NCI-H345 treated with DMSO at 0.1 percent for 48 hours (cell line): ENCODE results near the gene SH3BP5.
A peak's percentile ranks its signal among the peaks of the same experiment; 100 is the strongest.

Experiments
- DNase-seq: peaks from one replicate; lab custom pipeline; 2025; ENCODE audit not compliant: unreplicated experiment; lab: John Stamatoyannopoulos, UW

SH3BP5 gene

DNA sequence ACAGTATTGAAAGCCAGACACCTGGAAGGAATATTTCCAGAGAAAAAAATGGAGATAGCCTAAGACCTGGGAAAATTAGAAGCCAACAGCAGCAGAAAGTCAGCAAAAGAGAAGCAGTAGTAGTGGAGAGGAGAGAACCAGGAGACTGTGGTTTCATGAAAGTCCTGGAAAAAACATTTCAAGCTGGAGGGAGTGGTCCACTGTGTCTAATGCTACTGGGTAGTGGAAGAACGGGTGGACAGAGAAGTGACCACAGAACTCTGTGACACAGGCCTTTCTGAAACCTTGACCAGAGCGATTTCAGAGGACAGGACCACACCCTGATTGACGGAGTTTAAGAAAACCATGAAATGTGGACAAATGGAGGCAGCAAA is 15.3 kb upstream of the SH3BP5 start:
- DNase-seq, result no peak

DNA sequence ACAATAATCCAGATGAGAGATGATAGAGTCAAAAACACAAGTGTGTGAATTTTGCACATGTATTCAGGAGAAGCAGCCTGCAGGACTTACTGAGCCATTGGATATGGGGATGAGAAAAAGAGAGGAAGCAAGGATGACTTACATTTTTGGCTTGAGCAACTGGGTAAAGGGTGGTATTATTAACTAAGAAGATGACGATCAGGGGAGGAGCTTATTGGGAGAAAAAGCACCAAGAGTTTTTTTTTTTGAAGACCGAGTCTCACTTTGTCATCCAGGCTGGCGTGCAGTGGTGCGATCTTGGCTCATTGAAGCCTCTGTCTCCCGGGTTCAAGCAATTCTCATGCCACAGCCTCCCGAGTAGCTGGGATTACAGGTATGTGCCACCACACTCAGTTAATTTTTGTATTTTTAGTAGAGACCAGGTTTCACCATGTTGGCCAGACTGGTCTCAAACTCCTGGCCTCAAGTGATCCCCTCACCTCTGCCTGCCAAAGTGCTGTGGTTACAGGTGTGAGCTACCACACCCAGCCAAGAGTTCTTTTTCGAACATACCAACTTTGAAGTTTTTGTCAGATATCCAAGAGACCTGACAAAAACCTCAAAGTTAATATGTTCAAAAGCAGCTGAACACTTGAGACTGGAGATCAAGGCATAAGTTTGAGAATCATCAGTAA is 14.8 kb upstream of the SH3BP5 start:
- no peak for DNase-seq

DNA sequence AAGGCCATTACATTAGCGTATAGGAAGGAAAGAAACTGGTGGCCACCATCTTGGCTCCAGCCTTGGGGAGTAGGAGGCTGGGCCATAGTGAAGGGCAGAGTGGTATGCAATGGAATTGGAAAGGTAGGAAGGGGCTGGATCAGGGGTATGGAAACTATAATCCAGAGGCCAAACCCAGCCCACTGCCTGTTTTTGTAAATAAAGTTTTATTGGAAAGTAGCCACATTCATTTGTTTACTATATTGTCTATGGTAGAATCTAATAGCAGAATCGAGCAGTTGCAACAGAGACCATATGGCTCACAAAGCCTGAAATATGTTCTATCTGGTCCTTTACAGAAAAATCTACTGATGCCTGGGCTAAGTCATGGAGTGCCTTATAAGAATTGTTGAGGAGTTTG is 14.1 kb upstream of the SH3BP5 start:
- no peak for DNase-seq

DNA sequence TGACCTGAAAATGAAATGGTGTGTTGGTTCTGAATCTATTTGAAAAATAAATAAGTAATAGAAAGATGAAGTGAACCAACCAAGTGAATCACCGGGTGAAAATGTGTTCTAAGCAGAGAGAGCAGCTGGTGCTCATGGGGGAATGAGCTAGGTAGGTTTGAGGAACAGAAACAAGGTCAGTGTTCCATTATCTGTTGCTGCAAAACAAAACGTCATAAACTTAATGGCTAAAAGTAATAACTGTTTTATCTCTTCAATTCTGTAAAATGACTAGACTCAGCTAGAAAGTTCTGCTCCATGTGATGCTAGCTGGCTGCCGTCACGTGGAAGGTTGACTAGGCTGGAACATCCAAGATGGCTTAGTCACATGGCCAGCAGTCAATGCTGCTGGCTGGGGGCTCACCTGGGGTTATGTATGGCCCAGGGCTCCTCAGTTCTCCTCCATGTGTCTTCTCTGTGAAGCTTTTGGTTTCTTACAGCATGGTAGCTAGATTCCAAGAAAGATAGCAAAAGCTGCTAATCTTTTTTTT is 13.3 kb upstream of the SH3BP5 start:
- no peak for DNase-seq

DNA sequence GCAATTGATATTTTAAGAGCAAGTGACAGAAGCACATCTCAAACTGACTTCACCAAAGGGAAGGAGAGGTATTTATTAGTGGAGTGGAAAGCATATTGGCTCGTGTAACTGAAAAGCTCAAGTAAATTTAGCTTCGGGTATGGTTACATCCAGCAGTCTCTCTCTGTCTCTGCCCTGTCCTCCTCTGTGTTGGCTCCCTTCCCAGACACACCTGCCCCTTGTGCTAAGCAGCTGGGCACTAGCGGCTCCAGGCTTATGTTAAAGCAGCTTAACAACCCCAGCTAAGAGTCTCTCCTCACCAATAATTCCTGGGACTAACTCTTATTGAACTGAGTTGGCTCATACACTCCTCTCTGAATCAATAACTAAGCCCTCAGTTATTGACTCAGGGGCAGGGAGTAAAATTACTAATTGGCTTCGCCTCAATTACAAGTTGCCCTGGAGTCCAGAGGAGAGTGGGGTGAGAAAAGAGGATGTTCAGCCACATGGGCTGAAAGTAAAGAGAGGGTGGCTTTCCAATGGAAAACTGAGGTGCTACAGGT is 12.8 kb upstream of the SH3BP5 start:
- DNase-seq, result peak; percentile 61

DNA sequence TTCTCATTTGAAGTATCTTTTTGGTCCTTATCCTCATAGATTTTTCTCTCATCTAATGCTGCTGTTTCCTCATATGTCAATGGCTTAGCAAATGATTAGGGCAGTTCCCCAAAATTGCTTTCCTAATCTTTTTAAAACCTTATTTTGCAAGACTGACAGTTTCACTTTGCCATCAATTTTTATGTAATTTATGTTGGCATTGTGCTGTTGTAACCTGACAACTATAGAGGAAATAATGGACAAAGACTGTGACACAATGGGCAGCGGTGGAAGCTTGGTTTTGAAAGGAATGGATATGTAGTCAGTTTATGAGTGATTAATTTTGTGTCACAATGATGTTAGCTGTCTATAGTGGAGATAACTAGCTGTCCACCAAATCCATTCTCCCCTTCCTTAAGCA is 10.6 kb upstream of the SH3BP5 start:
- DNase-seq, result no peak

DNA sequence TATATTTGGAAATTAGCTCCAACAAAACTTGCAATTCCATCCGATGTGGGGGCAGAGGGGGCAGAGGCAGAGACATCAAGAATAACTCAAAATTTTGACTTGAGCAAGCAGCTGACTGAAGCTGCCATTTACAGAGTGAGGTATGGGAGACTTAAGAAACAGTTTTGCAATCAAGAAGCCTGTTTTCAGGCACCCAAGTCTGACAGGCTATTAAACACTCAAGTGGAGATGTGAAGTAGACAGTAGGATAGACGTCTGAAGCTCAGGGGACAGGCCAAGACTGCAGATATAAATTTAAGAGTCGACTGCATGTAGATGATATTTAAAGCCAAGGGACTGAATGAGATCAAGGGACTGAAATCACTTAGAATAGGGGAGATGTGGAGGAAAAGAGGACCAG is 9.9 kb upstream of the SH3BP5 start:
- no peak for DNase-seq

DNA sequence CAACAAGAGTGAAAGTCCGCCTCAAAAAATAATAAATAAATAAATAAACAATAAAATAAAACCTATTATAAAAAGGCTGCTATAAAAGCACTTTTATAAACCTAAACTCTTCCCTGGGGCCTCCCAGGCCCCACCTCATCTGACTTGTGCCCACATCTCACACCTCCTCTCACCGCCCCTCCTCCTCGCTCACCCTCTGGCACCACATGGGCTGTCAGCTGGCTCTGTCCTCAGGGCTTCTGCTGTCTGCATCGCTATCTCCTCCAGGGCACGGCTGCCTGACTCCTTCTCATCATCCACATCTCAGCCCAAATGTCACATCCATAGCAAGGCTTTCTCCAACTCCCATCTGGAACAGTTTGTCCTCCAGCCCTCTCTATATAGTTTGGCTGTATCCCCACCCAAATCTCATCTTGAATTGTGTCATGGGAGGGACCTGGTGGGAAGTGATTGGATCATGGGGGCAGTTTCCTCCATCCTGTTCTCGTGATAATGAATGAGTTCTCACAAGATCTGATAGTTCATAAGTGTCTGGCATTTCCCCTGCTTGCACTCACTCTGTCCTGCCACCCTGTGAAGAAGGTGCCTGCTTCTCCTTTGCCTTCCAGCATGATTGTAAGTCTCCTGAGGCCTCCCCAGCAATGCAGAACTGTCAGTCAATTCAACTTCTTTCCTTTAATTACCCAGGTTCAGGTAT is 8.8 kb upstream of the SH3BP5 start:
- no peak for DNase-seq

DNA sequence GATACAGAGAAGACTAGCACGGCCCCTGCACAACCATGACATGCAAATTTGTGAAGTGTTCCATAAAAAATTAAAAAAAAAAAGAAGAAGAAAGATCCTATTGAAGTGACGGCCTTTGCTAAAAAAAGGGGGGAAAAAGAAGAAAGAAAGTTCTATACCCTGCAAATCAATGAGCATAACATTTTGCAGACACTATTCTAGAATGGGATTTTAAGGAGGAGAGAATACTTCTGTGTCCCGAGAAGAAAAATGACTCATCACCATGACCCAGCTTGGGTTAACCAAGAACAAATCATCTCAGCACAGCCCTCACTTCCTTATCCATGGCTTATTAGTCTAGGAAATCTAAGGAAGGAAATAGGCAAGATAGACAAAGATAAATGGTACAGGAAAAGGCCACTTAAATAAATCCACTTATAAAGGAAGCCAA is 7.4 kb upstream of the SH3BP5 start:
- DNase-seq, result no peak

DNA sequence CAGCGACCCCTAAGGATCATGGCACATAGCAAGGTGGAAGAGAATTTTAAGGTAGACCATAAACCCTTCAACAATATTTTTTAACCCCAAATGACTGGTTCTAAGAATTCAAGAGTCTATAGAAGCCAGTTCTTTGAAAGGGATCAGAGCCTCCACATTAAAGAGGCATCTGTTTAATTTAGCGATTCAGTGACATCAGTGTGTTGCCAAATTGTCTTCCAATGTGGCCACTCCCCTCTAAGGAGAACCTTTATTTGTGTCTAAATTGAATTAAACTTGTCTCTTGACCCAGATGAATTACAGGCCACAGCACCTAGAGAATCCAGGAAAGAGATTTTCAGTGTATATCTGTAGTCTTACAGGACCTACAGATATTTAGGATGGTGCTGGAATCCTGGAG is 6.6 kb upstream of the SH3BP5 start:
- no peak for DNase-seq

DNA sequence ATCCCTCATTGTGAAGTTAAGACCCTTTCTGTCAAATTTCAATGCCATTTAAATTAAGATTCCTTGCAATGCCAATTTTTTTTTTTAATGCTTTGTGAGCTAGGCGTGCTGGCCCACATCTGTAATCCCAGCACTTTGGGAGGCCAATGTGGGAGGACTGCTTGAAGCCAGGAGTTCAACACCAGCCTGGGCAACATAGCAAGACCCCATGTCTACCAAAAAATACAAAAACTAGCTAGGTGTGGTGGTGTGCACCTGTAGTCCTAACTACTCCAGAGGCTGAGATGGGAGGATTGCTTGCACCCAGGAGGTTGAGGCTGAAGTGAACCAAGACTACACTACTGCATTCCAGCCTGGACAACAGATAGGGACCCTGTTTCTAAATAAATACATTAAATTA is 5.6 kb upstream of the SH3BP5 start:
- no peak for DNase-seq

DNA sequence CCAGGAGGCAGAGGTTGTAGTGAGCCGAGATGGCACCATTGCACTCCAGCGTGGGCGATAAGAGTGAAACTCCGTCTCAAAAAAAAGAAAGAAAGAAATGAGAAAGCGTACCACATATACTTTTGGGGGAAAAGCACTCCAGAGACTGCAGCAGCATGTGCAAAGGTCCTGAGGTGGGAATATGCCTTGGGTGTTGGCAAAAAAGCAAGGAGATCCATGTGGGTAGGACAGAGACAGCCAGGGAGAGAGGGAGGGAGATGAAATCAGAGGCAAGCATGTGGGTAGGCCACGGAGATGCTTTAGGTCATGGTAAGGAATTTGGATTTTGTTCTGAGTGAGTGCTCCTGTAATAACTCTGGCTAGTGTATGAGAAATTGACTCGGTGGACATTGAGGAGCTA is 3.7 kb upstream of the SH3BP5 start:
- DNase-seq, result no peak

DNA sequence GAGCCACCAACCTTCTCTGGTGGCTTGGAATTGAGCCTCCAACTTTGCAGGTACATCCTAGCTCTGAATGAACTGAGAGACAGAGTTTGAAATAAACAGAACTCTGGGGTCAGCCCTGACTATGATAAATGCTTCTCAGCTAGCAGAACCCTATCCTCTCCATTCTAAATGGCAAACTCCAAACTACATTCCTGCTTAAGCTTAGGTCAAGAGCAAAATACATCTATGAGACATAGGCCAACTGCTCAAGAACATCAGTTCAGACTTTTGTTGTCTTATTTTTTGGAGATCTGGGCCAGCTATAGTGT is 1.5 kb upstream of the SH3BP5 start:
- no peak for DNase-seq

DNA sequence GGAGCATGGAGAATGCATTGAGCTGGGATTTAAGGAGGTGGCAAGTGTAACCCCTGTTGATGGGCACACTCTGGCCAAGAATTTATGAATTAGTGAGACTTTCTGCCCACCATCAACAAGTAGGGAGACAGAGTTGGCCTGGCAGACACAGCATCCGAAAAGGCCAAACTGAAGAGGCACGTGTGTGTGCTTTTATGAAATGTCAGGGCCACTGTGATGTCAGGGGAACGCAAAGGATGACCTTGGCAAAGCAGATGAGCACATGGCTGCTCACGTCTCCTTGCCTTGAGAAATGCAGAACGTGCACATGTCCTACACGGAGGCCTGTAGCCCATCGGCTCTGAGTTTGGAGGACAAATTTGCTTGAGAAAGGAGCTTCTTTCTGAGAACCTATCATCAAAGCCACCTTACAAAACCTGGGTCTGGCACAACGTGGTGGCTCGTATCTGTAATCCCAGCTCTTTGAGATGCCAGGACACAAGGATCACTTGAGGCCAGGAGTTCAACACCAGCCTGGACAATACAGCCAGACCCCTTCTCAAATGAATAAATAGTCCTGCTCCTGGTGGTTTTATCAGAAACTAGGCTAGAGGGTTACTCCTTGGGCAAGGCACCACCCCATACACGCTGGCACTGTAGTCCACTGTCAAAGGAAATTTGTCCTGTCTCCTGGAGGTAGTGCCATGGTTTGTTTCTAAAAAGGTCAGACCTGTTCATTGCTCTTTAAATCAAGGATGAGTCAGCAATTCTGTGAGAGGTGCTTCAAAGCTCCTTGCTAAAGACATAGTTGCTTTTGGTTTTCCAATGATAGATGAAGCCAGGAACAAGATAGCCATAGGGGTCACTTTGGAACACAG is 941 bp upstream of the SH3BP5 start:
- DNase-seq, result no peak

DNA sequence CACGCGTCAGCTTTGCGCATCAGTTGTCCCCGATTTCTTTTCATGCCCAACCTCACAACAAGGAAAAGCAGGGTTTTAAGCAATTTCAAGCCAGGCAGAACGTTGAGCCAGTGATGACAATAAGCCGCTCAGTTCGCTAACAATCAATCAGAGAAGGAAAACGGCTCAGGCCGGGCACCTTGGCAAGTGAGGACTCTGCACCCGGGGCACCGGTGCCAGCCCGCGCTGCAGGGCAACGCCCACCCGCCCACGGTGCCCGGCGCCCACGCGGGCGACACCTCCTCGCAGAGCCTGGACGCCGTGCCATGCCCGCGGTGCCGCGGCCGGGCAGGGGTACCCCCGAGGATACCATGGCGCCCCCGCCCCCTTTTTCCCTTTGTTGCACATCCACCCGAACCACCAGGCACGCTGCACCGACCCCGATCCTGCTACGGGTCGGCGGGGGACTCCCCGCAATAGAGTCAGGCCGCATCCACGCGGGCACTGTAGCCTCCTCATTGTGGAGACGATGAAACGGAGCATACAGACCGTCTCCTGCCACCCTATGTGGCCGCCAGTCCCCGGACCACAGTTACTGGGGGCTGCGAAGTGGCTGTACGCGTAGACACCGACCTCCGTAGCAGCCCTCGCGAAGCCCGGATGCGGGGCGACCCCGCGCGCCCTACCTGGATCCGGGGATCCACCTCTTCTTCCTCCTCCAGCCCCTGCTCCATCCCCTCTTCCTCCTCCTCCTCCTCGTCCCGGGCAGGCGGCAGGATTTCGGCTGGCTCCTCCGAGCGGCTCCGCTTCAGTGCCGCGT is 581 bp downstream of the SH3BP5 start:
- DNase-seq, result peak; percentile 9

DNA sequence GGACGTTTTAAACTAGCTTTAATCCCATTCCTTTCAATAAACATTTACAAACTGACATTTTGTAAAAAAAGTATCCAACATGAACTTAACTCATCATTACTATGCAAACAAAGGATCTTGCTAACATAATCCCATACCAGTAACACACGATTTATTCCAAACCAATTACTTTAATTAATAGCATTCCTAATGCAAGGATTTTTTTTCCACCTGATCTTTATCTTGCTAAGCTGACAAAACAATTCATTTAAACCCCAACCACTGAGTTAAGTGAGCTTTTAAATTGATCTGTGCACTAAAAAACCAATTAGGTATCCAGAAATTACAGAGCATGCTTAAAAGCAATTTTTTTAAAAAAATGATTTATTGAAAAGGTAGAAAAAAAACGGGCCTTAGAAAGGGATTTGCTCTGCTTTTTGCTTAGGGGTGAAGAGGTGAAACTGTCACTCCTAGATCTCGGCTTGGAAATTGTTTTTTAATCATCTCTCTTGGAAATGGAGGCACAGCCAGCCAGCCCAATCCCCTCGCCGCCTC is 1.2 kb downstream of the SH3BP5 start:
- DNase-seq, result no peak

DNA sequence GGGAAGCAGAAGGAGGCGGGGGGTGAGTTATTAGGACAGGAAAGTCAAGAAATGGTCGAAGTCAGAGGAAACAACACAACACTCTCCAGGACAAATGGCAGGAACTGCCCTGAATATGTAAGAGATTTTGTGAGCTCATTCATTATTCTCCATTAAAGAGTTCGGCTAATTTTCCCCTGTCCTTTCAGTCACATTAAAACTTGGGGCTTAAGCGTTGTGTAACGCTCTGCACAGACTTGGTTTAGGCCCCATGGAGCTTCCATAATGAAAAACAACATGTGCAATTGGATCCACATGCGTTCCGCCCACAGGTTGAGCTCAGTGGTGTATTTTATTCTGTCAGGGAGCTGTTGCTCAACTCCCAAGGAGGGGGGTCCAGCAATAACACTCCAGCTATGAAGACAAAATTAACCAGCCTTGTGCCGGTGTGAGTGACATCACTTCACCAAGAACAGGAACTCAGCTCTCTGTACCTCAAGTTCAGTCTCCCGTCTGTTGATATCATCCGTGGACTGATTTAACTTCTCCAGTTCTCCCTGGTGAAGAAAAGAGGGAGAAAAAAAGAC is 2.3 kb downstream of the SH3BP5 start:
- DNase-seq, result no peak

DNA sequence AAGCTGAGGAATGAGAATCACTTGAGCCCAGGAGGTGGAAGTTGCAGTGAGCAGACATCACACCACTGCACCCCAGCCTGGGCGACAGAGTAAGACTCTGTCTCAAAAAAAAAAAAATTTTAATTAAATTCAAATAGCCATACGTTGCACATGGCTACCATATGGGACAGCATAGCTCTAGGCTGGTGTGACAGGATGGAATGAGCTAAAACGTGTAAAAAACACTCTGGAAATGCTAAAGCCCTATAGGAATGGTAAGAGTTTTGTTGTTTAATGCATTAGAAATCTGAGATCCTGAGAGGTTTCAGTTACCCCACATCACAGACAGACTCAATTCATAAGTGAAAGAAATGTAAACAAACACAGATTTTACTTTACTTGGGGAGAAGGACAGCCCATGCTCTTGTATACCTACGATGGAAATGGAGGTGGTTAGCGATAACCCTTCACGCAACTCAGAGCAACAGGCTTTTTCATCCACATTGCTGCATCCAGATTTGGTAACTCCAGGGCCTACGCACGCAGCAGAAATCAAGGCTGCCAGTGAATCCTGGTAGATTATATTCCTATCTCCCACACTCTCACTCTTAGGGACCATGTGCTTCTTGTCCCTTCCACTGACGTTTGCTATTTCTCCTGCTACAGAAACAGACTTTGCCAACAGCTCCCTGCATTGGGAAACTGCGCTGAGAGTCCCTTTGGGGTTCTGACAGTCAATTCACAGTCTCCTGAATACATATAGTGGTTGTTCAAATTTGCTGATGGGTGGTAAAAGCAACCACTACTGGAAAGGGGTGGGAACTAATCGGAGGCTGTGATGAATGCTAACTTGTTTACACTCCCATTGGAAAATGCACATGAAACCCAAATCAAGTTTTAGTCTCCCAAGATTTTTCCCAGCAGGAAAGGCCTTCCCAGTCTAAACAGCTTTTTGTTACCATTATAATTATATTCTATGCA is 3.1 kb downstream of the SH3BP5 start:
- no peak for DNase-seq

DNA sequence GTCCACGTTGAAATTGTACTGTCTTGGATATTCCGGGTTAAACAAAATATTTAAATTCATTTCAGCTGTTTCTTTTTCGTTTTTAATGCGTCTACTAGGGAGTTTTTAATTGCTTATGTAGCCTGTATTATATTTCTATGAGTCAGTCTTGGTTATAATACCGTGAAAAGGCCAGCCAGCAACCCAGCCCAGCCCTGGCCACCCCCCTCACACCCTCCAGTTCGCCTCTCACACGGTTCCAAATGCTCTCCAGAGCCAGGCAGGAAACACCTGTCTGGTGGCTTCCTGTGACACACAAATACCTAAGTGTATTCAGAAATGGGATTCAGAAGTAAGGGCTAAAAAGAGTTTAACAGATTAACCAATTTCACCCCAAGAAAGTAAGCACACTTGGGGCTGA is 4.4 kb downstream of the SH3BP5 start:
- DNase-seq, result peak; percentile 27
